Endothelial cell of umbilical vein (primary cell): ENCODE measurements around the gene DENND1A. TPM values are rescaled to one million over a fixed set of nuclear protein-coding genes. Genes with fewer than 3 reads are reported as not detected.

Source experiments
- BruUV-seq: library from RNA; stranded (reverse); fragments of 400-500 nt; replicated peaks from 2 replicates; lab custom pipeline; 2021; lab: Mats Ljungman, UMichigan
- CTCF ChIA-PET: fragments of 300-600, 350-600 bp; sonication (Branson Sonifier 250); formaldehyde crosslinking; loops from one replicate; lab custom pipeline; 2021; ENCODE audit warnings: antibody characterized with exemption, inconsistent platforms; lab: Charles Lee
- POLR2A ChIA-PET: fragments of 300-600, 350-600 bp; sonication (Branson Sonifier 250); formaldehyde crosslinking; loops from one replicate; lab custom pipeline; 2021; ENCODE audit warnings: antibody characterized with exemption, inconsistent platforms; lab: Charles Lee
- DNase-seq: peaks from one replicate; pipeline ENCODE4 v3.0.0-alpha.2; 2011; ENCODE audit warnings: low read depth, low spot score
- FAIRE-seq: peaks from 2 replicates; lab custom pipeline; 2011; peaks lifted over from hg19 to GRCh38; lab: Jason Lieb, UNC
- H2AFZ ChIP-seq: 2 replicates; pipeline ENCODE4 v1.6.0; 2012; ENCODE audit warnings: low read depth, low read length, control low read depth, inconsistent platforms
- H3K27ac ChIP-seq: 2 replicates; pipeline ENCODE4 v1.5.1; 2011; ENCODE audit warnings: low read depth, mild to moderate bottlenecking, control low read depth, low read length, moderate library complexity; ENCODE audit not compliant: insufficient read depth
- H3K27me3 ChIP-seq, 2 experiments: 2 replicates each; pipeline versions ENCODE4 v1.6.0 to v1.6.1; 2011; ENCODE audit warnings: low read length in 2 of 2, mixed read lengths in 1 of 2; ENCODE audit not compliant: control insufficient read depth in 2 of 2, insufficient read depth in 2 of 2
- H3K36me3 ChIP-seq, 2 experiments: 2 replicates in 1 of 2; 3 replicates in 1 of 2; pipeline ENCODE4 v1.5.1; 2011; ENCODE audit warnings: low read length in 2 of 2, mild to moderate bottlenecking in 1 of 2, moderate library complexity in 1 of 2; ENCODE audit not compliant: control insufficient read depth in 2 of 2, insufficient read depth in 2 of 2; ENCODE audit errors: extremely low read depth in 1 of 2
- H3K4me1 ChIP-seq: 3 replicates; pipeline ENCODE4 v1.5.1; 2011; ENCODE audit warnings: mild to moderate bottlenecking, low read length; ENCODE audit not compliant: control insufficient read depth, insufficient read depth; ENCODE audit errors: extremely low read depth
- H3K4me2 ChIP-seq: 2 replicates; pipeline ENCODE4 v1.6.1; 2011; ENCODE audit warnings: low read length, control low read depth, mixed read lengths; ENCODE audit not compliant: insufficient read depth
- H3K4me3 ChIP-seq, 3 experiments: fragments of 200-600 bp in 1 of 3; sonication (generic), shearing (Covaris generic) in 1 of 3; replicated peaks in 1 of 3; 2 replicates each; pipeline ENCODE4 v1.5.1; 2011 to 2016; ENCODE audit warnings: control low read depth in 3 of 3, low read length in 3 of 3, mild to moderate bottlenecking in 2 of 3, inconsistent platforms in 1 of 3, low read depth in 1 of 3, moderate library complexity in 1 of 3; ENCODE audit not compliant: insufficient read depth in 1 of 3
- H3K79me2 ChIP-seq: 2 replicates; pipeline ENCODE4 v1.6.0; 2012; ENCODE audit warnings: low read length, inconsistent platforms; ENCODE audit not compliant: control insufficient read depth, insufficient read depth
- H3K9ac ChIP-seq: replicated peaks from 2 replicates; pipeline ENCODE3; 2011; ENCODE audit warnings: low read length, control low read depth; ENCODE audit not compliant: insufficient read depth; ENCODE audit errors: extremely low read depth
- H3K9me1 ChIP-seq: replicated peaks from 3 replicates; pipeline ENCODE4 v1.6.0; 2011; ENCODE audit warnings: mild to moderate bottlenecking, low read length; ENCODE audit not compliant: control insufficient read depth, insufficient read depth; ENCODE audit errors: extremely low read depth
- H3K9me3 ChIP-seq: replicated peaks from 2 replicates; pipeline ENCODE4 v1.5.1; 2012; ENCODE audit warnings: low read length, inconsistent platforms; ENCODE audit not compliant: control insufficient read depth, insufficient read depth
- H4K20me1 ChIP-seq: replicated peaks from 2 replicates; pipeline ENCODE3; 2011; ENCODE audit warnings: mild to moderate bottlenecking, low read length; ENCODE audit not compliant: control insufficient read depth, insufficient read depth; ENCODE audit errors: extremely low read depth
- EZH2 ChIP-seq: IDR thresholded peaks from 2 replicates; pipeline ENCODE4 v1.6.1; 2012; ENCODE audit warnings: borderline replicate concordance, low read depth, mild to moderate bottlenecking, moderate library complexity, low read length, inconsistent platforms; ENCODE audit not compliant: severe bottlenecking
- FOS ChIP-seq: IDR thresholded peaks from 2 replicates; pipeline ENCODE4 v1.6.1; 2011; ENCODE audit warnings: mild to moderate bottlenecking, low read length, moderate library complexity, borderline replicate concordance; ENCODE audit not compliant: insufficient read depth
- GATA2 ChIP-seq: IDR thresholded peaks from 2 replicates; pipeline ENCODE4 v1.7.0; 2011; ENCODE audit warnings: low read depth, mild to moderate bottlenecking, moderate library complexity, mixed read lengths, low read length; ENCODE audit not compliant: insufficient read length, insufficient read depth
- JUN ChIP-seq: IDR thresholded peaks from 2 replicates; pipeline ENCODE4 v1.6.1; 2011; ENCODE audit warnings: borderline replicate concordance, low read depth; ENCODE audit not compliant: insufficient read length, insufficient read depth
- MYC ChIP-seq: IDR thresholded peaks from one replicate; pipeline ENCODE4 v1.6.1; 2011; ENCODE audit warnings: mild to moderate bottlenecking, low read depth, low read length
- POLR2A ChIP-seq: IDR thresholded peaks from 2 replicates; pipeline ENCODE4 v1.6.1; 2012; ENCODE audit warnings: low read depth, mild to moderate bottlenecking, control low read depth, low read length
- POLR2AphosphoS5 ChIP-seq: IDR thresholded peaks from 2 replicates; pipeline ENCODE4 v1.6.1; 2012; ENCODE audit warnings: low read depth, mild to moderate bottlenecking, control low read depth, low read length, moderate library complexity; ENCODE audit not compliant: insufficient read depth
- dilution Hi-C: fragments of 300-500 bp; cut with MboI; formaldehyde crosslinking; loops from one replicate; pipeline ENCODE4 v1.15.0; 2019; ENCODE audit warnings: low sequenced_read_pairs; ENCODE audit not compliant: extremely low pct_ligation_motif_present
- intact Hi-C: fragments of 100-400 bp; cut with micrococcal nuclease; formaldehyde crosslinking; loops from one replicate; pipeline ENCODE4 v1.10.0; 2022
- polyA plus RNA-seq, 4 experiments: library from polyadenylated mRNA; depleted of rRNA in 3 of 4; stranded (reverse) in 3 of 4; unstranded in 1 of 4; fragments of >200 nt; gene quantifications; 2 replicates each; pipeline versions ENCODE4 v1.2.1 to v1.2.3, GENCODE V29; 2011 to 2012; ENCODE audit warnings: missing spikeins in 1 of 4
- total RNA-seq: library from RNA; stranded (reverse); gene quantifications from 2 replicates; pipeline ENCODE4 v1.2.3, GENCODE V29; 2021
- TF ChIP-seq, protein P1 (sequence below), 2 donors: IDR thresholded peaks; 1 replicate in 1 of 2; 2 replicates in 1 of 2; pipeline ENCODE4 v1.5.1; 2011; ENCODE audit warnings: low read length in 2 of 2, mild to moderate bottlenecking in 2 of 2, moderate library complexity in 2 of 2, control low read depth in 1 of 2, inconsistent platforms in 1 of 2, low read depth in 1 of 2; ENCODE audit not compliant: insufficient read depth in 1 of 2; ENCODE audit errors: extremely low read depth in 1 of 2
- TF ChIP-seq, protein P2 (sequence below): IDR thresholded peaks from 2 replicates; pipeline ENCODE4 v1.6.1; 2011; ENCODE audit not compliant: insufficient read depth, insufficient read length

DENND1A gene
- total and polyA plus RNA-seq, 2 donors (not counting 3 experiments of a cell fraction or from before 2014, with no cell fraction given) = 18.5 to 24.5 TPM

DNA sequence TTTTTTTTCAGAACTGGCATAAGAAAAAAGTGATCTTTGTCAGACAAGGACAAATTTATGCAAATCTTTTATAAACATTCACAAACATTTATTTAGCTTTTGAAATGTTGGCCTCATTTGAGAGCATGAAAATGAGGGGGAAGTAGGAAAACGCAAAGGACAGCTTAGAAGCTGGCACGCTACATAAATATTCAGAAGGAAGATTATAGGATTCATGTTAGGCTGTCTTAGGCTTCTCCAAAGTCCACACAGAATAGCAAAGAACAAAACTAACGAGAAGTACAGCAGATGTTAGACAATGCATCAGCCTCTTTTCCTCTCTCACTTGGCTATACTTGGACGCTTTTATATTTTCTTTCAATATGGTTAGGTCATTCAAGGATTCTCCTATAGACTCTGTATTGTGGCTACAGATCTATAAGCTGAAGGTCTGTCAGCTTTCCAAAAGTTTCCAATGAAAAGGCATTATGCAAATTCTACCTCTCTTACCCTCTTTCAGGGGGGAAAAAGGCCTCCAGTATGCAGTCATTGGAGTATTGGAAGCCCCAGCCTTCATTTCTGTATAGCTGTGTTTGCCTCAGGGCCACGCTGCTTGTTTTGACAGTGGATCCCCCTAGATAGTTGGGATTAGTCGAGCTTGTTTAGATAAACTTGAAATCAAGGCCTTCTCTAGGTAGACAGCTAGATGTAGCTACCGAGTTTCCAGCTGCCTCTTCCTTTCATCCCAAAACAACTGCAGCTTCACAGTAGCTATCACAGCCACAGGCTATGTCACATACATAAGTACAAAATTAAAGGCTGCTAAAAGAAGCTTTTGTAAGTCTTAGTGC is 153.0 kb downstream of the DENND1A start:
- FAIRE-seq (no peak), DNase-seq (no peak)
- POLR2A ChIA-PET = no interaction called here
- H3K4me2 ChIP-seq = no peak overlapping the region
- H3K9me1 ChIP-seq = no peaks in the 10 kb centered on the region
- H3K27me3 ChIP-seq = no peaks in the 10 kb centered on the region
- no peak overlapping the region for H2AFZ ChIP-seq
- no peaks in the 10 kb centered on the region for H3K9me3 ChIP-seq
- no peak overlapping the region for H3K4me3 ChIP-seq
- TF ChIP-seq, protein P1, sequence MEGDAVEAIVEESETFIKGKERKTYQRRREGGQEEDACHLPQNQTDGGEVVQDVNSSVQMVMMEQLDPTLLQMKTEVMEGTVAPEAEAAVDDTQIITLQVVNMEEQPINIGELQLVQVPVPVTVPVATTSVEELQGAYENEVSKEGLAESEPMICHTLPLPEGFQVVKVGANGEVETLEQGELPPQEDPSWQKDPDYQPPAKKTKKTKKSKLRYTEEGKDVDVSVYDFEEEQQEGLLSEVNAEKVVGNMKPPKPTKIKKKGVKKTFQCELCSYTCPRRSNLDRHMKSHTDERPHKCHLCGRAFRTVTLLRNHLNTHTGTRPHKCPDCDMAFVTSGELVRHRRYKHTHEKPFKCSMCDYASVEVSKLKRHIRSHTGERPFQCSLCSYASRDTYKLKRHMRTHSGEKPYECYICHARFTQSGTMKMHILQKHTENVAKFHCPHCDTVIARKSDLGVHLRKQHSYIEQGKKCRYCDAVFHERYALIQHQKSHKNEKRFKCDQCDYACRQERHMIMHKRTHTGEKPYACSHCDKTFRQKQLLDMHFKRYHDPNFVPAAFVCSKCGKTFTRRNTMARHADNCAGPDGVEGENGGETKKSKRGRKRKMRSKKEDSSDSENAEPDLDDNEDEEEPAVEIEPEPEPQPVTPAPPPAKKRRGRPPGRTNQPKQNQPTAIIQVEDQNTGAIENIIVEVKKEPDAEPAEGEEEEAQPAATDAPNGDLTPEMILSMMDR (IDR thresholded peaks at IDR 0.05; ENCODE audit: extremely low read depth in 1 of 2, insufficient read depth in 1 of 2, low read depth in 1 of 2, low read length in 2 of 2) = no peak
- TF ChIP-seq GATA2 = no peak
- TF ChIP-seq FOS = no peak
- no peak for TF ChIP-seq JUN
- TF ChIP-seq POLR2AphosphoS5 = no peak
- no peak for TF ChIP-seq EZH2
- no peak for TF ChIP-seq POLR2A
- no peak for TF ChIP-seq MYC
- TF ChIP-seq, protein P2, sequence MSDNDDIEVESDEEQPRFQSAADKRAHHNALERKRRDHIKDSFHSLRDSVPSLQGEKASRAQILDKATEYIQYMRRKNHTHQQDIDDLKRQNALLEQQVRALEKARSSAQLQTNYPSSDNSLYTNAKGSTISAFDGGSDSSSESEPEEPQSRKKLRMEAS = no peak
- no TSS peak for BruUV-seq
- dilution Hi-C loops (no loop called here), intact Hi-C loops (no loop called here)
- no peak overlapping the region for H3K27ac ChIP-seq
- H4K20me1 ChIP-seq = no peaks in the 10 kb centered on the region
- no peaks in the 10 kb centered on the region for H3K79me2 ChIP-seq
- H3K9ac ChIP-seq = no peak overlapping the region
- H3K36me3 ChIP-seq = no peaks in the 10 kb centered on the region
- H3K4me1 ChIP-seq = no peaks in the 10 kb centered on the region
- CTCF ChIA-PET = interaction anchor here (0.8 to 1.1 kb wide), 2 partner anchors 12 to 23 kb away, joined by 3 read pairs; no protein-coding TSS in a partner anchor
